Measurements from ENCODE around the gene TIRAP. TPM values are rescaled to one million over a fixed set of nuclear protein-coding genes. Genes with fewer than 3 reads are reported as not detected.

Gene TIRAP
- total and polyA plus RNA-seq, 9 of the 15 experiments (the other 6 are each of a cell fraction or from before 2014, with no cell fraction given), result 0.60 to 8.7 (median 3.7) TPM

GRCh38 chr11:126284829-126285228, 1.9 kb downstream of the TIRAP start (continued):
- TF ChIP-seq, protein P1, sequence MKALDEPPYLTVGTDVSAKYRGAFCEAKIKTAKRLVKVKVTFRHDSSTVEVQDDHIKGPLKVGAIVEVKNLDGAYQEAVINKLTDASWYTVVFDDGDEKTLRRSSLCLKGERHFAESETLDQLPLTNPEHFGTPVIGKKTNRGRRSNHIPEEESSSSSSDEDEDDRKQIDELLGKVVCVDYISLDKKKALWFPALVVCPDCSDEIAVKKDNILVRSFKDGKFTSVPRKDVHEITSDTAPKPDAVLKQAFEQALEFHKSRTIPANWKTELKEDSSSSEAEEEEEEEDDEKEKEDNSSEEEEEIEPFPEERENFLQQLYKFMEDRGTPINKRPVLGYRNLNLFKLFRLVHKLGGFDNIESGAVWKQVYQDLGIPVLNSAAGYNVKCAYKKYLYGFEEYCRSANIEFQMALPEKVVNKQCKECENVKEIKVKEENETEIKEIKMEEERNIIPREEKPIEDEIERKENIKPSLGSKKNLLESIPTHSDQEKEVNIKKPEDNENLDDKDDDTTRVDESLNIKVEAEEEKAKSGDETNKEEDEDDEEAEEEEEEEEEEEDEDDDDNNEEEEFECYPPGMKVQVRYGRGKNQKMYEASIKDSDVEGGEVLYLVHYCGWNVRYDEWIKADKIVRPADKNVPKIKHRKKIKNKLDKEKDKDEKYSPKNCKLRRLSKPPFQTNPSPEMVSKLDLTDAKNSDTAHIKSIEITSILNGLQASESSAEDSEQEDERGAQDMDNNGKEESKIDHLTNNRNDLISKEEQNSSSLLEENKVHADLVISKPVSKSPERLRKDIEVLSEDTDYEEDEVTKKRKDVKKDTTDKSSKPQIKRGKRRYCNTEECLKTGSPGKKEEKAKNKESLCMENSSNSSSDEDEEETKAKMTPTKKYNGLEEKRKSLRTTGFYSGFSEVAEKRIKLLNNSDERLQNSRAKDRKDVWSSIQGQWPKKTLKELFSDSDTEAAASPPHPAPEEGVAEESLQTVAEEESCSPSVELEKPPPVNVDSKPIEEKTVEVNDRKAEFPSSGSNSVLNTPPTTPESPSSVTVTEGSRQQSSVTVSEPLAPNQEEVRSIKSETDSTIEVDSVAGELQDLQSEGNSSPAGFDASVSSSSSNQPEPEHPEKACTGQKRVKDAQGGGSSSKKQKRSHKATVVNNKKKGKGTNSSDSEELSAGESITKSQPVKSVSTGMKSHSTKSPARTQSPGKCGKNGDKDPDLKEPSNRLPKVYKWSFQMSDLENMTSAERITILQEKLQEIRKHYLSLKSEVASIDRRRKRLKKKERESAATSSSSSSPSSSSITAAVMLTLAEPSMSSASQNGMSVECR (CRISPR knock-in tag; IDR thresholded peaks at IDR 0.05), result no peak
- TF ChIP-seq ZNF253 (CRISPR knock-in tag; conservative IDR thresholded peaks at IDR 0.05), result no peak
- TF ChIP-seq, protein P2, sequence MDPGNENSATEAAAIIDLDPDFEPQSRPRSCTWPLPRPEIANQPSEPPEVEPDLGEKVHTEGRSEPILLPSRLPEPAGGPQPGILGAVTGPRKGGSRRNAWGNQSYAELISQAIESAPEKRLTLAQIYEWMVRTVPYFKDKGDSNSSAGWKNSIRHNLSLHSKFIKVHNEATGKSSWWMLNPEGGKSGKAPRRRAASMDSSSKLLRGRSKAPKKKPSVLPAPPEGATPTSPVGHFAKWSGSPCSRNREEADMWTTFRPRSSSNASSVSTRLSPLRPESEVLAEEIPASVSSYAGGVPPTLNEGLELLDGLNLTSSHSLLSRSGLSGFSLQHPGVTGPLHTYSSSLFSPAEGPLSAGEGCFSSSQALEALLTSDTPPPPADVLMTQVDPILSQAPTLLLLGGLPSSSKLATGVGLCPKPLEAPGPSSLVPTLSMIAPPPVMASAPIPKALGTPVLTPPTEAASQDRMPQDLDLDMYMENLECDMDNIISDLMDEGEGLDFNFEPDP (CRISPR knock-in tag; IDR thresholded peaks at IDR 0.05), result no peak
- TF ChIP-seq, protein P3, sequence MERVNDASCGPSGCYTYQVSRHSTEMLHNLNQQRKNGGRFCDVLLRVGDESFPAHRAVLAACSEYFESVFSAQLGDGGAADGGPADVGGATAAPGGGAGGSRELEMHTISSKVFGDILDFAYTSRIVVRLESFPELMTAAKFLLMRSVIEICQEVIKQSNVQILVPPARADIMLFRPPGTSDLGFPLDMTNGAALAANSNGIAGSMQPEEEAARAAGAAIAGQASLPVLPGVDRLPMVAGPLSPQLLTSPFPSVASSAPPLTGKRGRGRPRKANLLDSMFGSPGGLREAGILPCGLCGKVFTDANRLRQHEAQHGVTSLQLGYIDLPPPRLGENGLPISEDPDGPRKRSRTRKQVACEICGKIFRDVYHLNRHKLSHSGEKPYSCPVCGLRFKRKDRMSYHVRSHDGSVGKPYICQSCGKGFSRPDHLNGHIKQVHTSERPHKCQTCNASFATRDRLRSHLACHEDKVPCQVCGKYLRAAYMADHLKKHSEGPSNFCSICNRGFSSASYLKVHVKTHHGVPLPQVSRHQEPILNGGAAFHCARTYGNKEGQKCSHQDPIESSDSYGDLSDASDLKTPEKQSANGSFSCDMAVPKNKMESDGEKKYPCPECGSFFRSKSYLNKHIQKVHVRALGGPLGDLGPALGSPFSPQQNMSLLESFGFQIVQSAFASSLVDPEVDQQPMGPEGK (CRISPR knock-in tag; IDR thresholded peaks at IDR 0.05; ENCODE audit: borderline replicate concordance), result no peak
- TF ChIP-seq, protein P4, sequence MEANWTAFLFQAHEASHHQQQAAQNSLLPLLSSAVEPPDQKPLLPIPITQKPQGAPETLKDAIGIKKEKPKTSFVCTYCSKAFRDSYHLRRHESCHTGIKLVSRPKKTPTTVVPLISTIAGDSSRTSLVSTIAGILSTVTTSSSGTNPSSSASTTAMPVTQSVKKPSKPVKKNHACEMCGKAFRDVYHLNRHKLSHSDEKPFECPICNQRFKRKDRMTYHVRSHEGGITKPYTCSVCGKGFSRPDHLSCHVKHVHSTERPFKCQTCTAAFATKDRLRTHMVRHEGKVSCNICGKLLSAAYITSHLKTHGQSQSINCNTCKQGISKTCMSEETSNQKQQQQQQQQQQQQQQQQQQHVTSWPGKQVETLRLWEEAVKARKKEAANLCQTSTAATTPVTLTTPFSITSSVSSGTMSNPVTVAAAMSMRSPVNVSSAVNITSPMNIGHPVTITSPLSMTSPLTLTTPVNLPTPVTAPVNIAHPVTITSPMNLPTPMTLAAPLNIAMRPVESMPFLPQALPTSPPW (CRISPR knock-in tag; IDR thresholded peaks at IDR 0.05), result no peak
- TF ChIP-seq CC2D1A (IDR thresholded peaks at IDR 0.05), result no peak
- no peak for TF ChIP-seq ZNF436 (CRISPR knock-in tag; IDR thresholded peaks at IDR 0.05)
- no peak for TF ChIP-seq SMC3 (conservative IDR thresholded peaks at IDR 0.05; ENCODE audit: insufficient read depth, low read depth, low read length)
- TF ChIP-seq GABPB1 (CRISPR knock-in tag; IDR thresholded peaks at IDR 0.05), result no peak
- TF ChIP-seq RAD51 (IDR thresholded peaks at IDR 0.05; ENCODE audit: borderline replicate concordance, low read depth), result no peak
- no peak for TF ChIP-seq ZNF592 (IDR thresholded peaks at IDR 0.05)
- no peak for TF ChIP-seq SIRT6 (IDR thresholded peaks at IDR 0.05; ENCODE audit: low read depth, low read length)
- TF ChIP-seq, protein P5, sequence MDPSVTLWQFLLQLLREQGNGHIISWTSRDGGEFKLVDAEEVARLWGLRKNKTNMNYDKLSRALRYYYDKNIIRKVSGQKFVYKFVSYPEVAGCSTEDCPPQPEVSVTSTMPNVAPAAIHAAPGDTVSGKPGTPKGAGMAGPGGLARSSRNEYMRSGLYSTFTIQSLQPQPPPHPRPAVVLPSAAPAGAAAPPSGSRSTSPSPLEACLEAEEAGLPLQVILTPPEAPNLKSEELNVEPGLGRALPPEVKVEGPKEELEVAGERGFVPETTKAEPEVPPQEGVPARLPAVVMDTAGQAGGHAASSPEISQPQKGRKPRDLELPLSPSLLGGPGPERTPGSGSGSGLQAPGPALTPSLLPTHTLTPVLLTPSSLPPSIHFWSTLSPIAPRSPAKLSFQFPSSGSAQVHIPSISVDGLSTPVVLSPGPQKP (CRISPR knock-in tag; IDR thresholded peaks at IDR 0.05), result no peak

Measured in K562 (cell line).